ENCODE results near the gene FBXO34.

Gene FBXO34

GRCh38 chr14:55370883-55371455, 99.7 kb downstream of the FBXO34 start:
- H3K27ac ChIP-seq, result no peak overlapping the region
- H3K4me3 ChIP-seq (ENCODE audit: low read depth, low read length), result no peak overlapping the region
- TF ChIP-seq CTCF (IDR thresholded peaks at IDR 0.05; ENCODE audit: low read depth, low read length), result no peak
- no peaks in the 10 kb centered on the region for H3K27me3 ChIP-seq (ENCODE audit: insufficient read depth, low read depth, severe bottlenecking)
- DNase-seq, result no peak
- H3K36me3 ChIP-seq, result peaks cover 13% of the 10 kb centered on the region
- H3K9me3 ChIP-seq (ENCODE audit: severe bottlenecking), result no peaks in the 10 kb centered on the region

- Histone ChIP-seq H3K36me3 (peaks cover 19% of the 10 kb centered on the region), H3K4me3 (ENCODE audit: low read depth, low read length) (no peak overlapping the region), H3K27ac (no peak overlapping the region), H3K9me3 (ENCODE audit: severe bottlenecking) (no peaks in the 10 kb centered on the region), H3K27me3 (ENCODE audit: insufficient read depth, low read depth, severe bottlenecking) (no peaks in the 10 kb centered on the region)
- TF ChIP-seq CTCF (IDR thresholded peaks at IDR 0.05; ENCODE audit: low read depth, low read length), result no peak
- DNase-seq, result no peak
Observed at GRCh38 chr14:55372423-55372822, 101.2 kb downstream of the FBXO34 start.

GRCh38 chr14:55372825-55373224, 101.6 kb downstream of the FBXO34 start:
- H3K9me3 ChIP-seq (ENCODE audit: severe bottlenecking), result no peaks in the 10 kb centered on the region
- no peak for TF ChIP-seq CTCF (IDR thresholded peaks at IDR 0.05; ENCODE audit: low read depth, low read length)
- H3K27ac ChIP-seq, result no peak overlapping the region
- H3K4me3 ChIP-seq (ENCODE audit: low read depth, low read length), result no peak overlapping the region
- DNase-seq, result no peak
- H3K27me3 ChIP-seq (ENCODE audit: insufficient read depth, low read depth, severe bottlenecking), result no peaks in the 10 kb centered on the region
- H3K36me3 ChIP-seq, result peaks cover 19% of the 10 kb centered on the region

- no peak for TF ChIP-seq CTCF (IDR thresholded peaks at IDR 0.05; ENCODE audit: low read depth, low read length)
- peaks cover 15% of the 10 kb centered on the region for H3K36me3 ChIP-seq
Observed at GRCh38 chr14:55373784-55374705, 102.8 kb downstream of the FBXO34 start.

GRCh38 chr14:55374771-55375170, 103.5 kb downstream of the FBXO34 start:
- Histone ChIP-seq H3K27me3 (ENCODE audit: insufficient read depth, low read depth, severe bottlenecking) (no peaks in the 10 kb centered on the region), H3K27ac (no peak overlapping the region), H3K36me3 (peaks cover 13% of the 10 kb centered on the region), H3K9me3 (ENCODE audit: severe bottlenecking) (no peaks in the 10 kb centered on the region), H3K4me3 (ENCODE audit: low read depth, low read length) (no peak overlapping the region)
- no peak for DNase-seq
- TF ChIP-seq CTCF (IDR thresholded peaks at IDR 0.05; ENCODE audit: low read depth, low read length), result no peak

More at GRCh38 chr14:55373784-55374705, 102.8 kb downstream of the FBXO34 start:
- H3K9me3 ChIP-seq (ENCODE audit: severe bottlenecking), result no peaks in the 10 kb centered on the region
- H3K27ac ChIP-seq, result no peak overlapping the region
- no peak overlapping the region for H3K4me3 ChIP-seq (ENCODE audit: low read depth, low read length)
- no peak for DNase-seq
- H3K27me3 ChIP-seq (ENCODE audit: insufficient read depth, low read depth, severe bottlenecking), result no peaks in the 10 kb centered on the region
